ENCODE results near the gene IMMT. TPM values are rescaled to one million over a fixed set of nuclear protein-coding genes. Genes with fewer than 3 reads are reported as not detected.
A peak's percentile ranks its signal among the peaks of the same experiment; 100 is the strongest.
"Not testable (repeated sequence)": the region's sequence is repeated elsewhere in the genome, so short reads cannot be mapped to it uniquely, and the experiment has no call there.

IMMT gene
- 86.7 and 88.7 TPM in 2 replicates for total RNA-seq (2022)
- Bru-seq, nascent RNA = percentile 87 among the genes with signal in this experiment
- BruChase-seq, experiment 1, labeled RNA remaining after a 6-hour chase = percentile 85 among the genes with signal in this experiment
- BruChase-seq, experiment 2, labeled RNA remaining after a 2-hour chase = percentile 80 among the genes with signal in this experiment
- long read RNA-seq, partial matches to known transcripts = 1 of 11 reads
- long read RNA-seq, other reads (novel, unspliced or antisense) = 10 of 11 reads

- Mint-ChIP-seq H3K4me3 (ENCODE audit: low read depth, unreplicated experiment) (peak within 1 kb of the TSS; percentile 98), H3K36me3 (ENCODE audit: insufficient read depth, unreplicated experiment) (peaks cover 47% of the 10 kb centered on the region), H3K4me1 (ENCODE audit: low read depth, unreplicated experiment) (peaks cover 38% of the 10 kb centered on the region), H3K27ac (ENCODE audit: unreplicated experiment) (peak within 1 kb of the TSS; percentile 90), H3K9me3 (ENCODE audit: low read depth, unreplicated experiment) (no peaks in the 10 kb centered on the region), H3K27me3 (ENCODE audit: unreplicated experiment) (no peaks in the 10 kb centered on the region)
- no peak for TF ChIP-seq CTCF (IDR thresholded peaks at IDR 0.05; ENCODE audit: unreplicated experiment)
- BruUV-seq (replicated peaks) = no TSS peak
- intact Hi-C loops (cut with micrococcal nuclease; ENCODE audit: unreplicated experiment) = no loop called here
- CTCF ChIA-PET = interaction anchor here (1.8 kb wide), 1 partner anchor 9 kb away, joined by 4 read pairs; no protein-coding TSS in a partner anchor
- peak; percentile 94 for DNase-seq
These were observed at the start of gene IMMT for GRCh38 chr2:86195055-86195807. IMMT (minus strand) TSS chr2:86195462; CDS start chr2:86195382, 80 bp downstream.

- BruUV-seq (replicated peaks); H3K9me3 Mint-ChIP-seq (ENCODE audit: low read depth, unreplicated experiment); intact Hi-C loops (cut with micrococcal nuclease; ENCODE audit: unreplicated experiment); DNase-seq; H3K4me3 Mint-ChIP-seq (ENCODE audit: low read depth, unreplicated experiment); H3K27ac Mint-ChIP-seq (ENCODE audit: unreplicated experiment); H3K36me3 Mint-ChIP-seq (ENCODE audit: insufficient read depth, unreplicated experiment): not testable (repeated sequence)
- peaks cover 13% of the 10 kb centered on the region for H3K4me1 Mint-ChIP-seq (ENCODE audit: low read depth, unreplicated experiment)
- H3K27me3 Mint-ChIP-seq (ENCODE audit: unreplicated experiment) = peaks cover 18% of the 10 kb centered on the region
- CTCF ChIA-PET = interaction anchor here (1.3 kb wide), 1 partner anchor 30 kb away, joined by 3 read pairs; no protein-coding TSS in a partner anchor
These were observed 49.5 kb upstream of the IMMT start for GRCh38 chr2:86244781-86245180.

- Mint-ChIP-seq H3K27me3 (ENCODE audit: unreplicated experiment) (peaks cover 18% of the 10 kb centered on the region), H3K27ac (ENCODE audit: unreplicated experiment) (no peak overlapping the region), H3K9me3 (ENCODE audit: low read depth, unreplicated experiment) (no peaks in the 10 kb centered on the region), H3K4me1 (ENCODE audit: low read depth, unreplicated experiment) (peaks cover 13% of the 10 kb centered on the region), H3K4me3 (ENCODE audit: low read depth, unreplicated experiment) (no peak overlapping the region), H3K36me3 (ENCODE audit: insufficient read depth, unreplicated experiment) (no peaks in the 10 kb centered on the region)
- intact Hi-C loops (cut with micrococcal nuclease; ENCODE audit: unreplicated experiment) = no loop called here
- DNase-seq = no peak
- BruUV-seq (replicated peaks) = no TSS peak
- CTCF ChIA-PET = interaction anchor here (0.6 to 1.3 kb wide), 5 partner anchors 16 to 124 kb away, joined by 3 to 5 read pairs (median 3); no protein-coding TSS in a partner anchor
- TF ChIP-seq CTCF (IDR thresholded peaks at IDR 0.05; ENCODE audit: unreplicated experiment) = no peak
These were observed 48.9 kb upstream of the IMMT start for GRCh38 chr2:86243950-86244733.

- Mint-ChIP-seq H3K4me1 (ENCODE audit: low read depth, unreplicated experiment) (peaks cover 13% of the 10 kb centered on the region), H3K4me3 (ENCODE audit: low read depth, unreplicated experiment) (no peak overlapping the region), H3K9me3 (ENCODE audit: low read depth, unreplicated experiment) (no peaks in the 10 kb centered on the region), H3K27me3 (ENCODE audit: unreplicated experiment) (peaks cover 18% of the 10 kb centered on the region), H3K36me3 (ENCODE audit: insufficient read depth, unreplicated experiment) (no peaks in the 10 kb centered on the region), H3K27ac (ENCODE audit: unreplicated experiment) (no peak overlapping the region)
- TF ChIP-seq CTCF (IDR thresholded peaks at IDR 0.05; ENCODE audit: unreplicated experiment) = no peak
- DNase-seq = no peak
- intact Hi-C loops (cut with micrococcal nuclease; ENCODE audit: unreplicated experiment) = no loop called here
- BruUV-seq (replicated peaks) = no TSS peak
- CTCF ChIA-PET = interaction anchor here (0.6 kb wide), 1 partner anchor 15 kb away, joined by 3 read pairs; no protein-coding TSS in a partner anchor
These were observed 48.0 kb upstream of the IMMT start for GRCh38 chr2:86243272-86243671.

Data from Calu3 (cell line).